HepG2 (cell line): Measurements from ENCODE around the gene PPFIA3. TPM values are rescaled to one million over a fixed set of nuclear protein-coding genes. Genes with fewer than 3 reads are reported as not detected.
A peak's percentile ranks its signal among the peaks of the same experiment; 100 is the strongest.

ENCODE experiments used
- AHDC1 ChIP-seq: sonication (generic); formaldehyde crosslinking; IDR thresholded peaks from 2 replicates; pipeline ENCODE4 v1.5.1; 2020; ENCODE audit warnings: mild to moderate bottlenecking, missing genetic modification reagents, borderline replicate concordance
- ATF5 ChIP-seq: sonication (generic); formaldehyde crosslinking; IDR thresholded peaks from 2 replicates; pipeline ENCODE4 v1.4.0; 2020; ENCODE audit warnings: mild to moderate bottlenecking, low read depth, missing genetic modification reagents
- CERS6 ChIP-seq: sonication (generic); formaldehyde crosslinking; IDR thresholded peaks from 2 replicates; pipeline ENCODE4 v1.5.0; 2020; ENCODE audit warnings: missing genetic modification reagents
- HMGXB4 ChIP-seq, 2 experiments: sonication (generic) in 1 of 2; formaldehyde crosslinking in 1 of 2; IDR thresholded peaks; 2 replicates each; pipeline versions ENCODE4 v1.4.0 to v1.6.1; 2018 to 2020; ENCODE audit warnings: missing genetic modification reagents in 2 of 2, borderline replicate concordance in 1 of 2, low read depth in 1 of 2, mild to moderate bottlenecking in 1 of 2, missing biosample characterization in 1 of 2
- KDM5B ChIP-seq: sonication (generic); formaldehyde crosslinking; IDR thresholded peaks from 2 replicates; pipeline ENCODE4 v1.4.0; 2020; ENCODE audit warnings: missing genetic modification reagents, mild to moderate bottlenecking, borderline replicate concordance
- NRL ChIP-seq: sonication (generic); formaldehyde crosslinking; IDR thresholded peaks from 2 replicates; pipeline ENCODE4 v1.5.0; 2020; ENCODE audit warnings: missing genetic modification reagents, mild to moderate bottlenecking, moderate library complexity, borderline replicate concordance
- RBM22 ChIP-seq: fragments of 200-400 bp; formaldehyde crosslinking; optimal IDR thresholded peaks from 2 replicates; pipeline ENCODE3; 2017; ENCODE audit warnings: mild to moderate bottlenecking, low read length, moderate library complexity
- RELA ChIP-seq: sonication (generic); formaldehyde crosslinking; IDR thresholded peaks from 2 replicates; pipeline ENCODE4 v1.4.0; 2020; ENCODE audit warnings: missing genetic modification reagents
- SNRNP70 ChIP-seq: fragments of 200-400 bp; formaldehyde crosslinking; IDR thresholded peaks from 2 replicates; pipeline ENCODE4 v1.6.1; 2017; ENCODE audit warnings: mild to moderate bottlenecking, low read depth, low read length, moderate library complexity
- SOX5 ChIP-seq: IDR thresholded peaks from 2 replicates; pipeline ENCODE4 v1.6.1; 2016; ENCODE audit warnings: borderline replicate concordance
- ZBTB33 ChIP-seq: sonication (generic); formaldehyde crosslinking; IDR thresholded peaks from 2 replicates; pipeline ENCODE4 v1.4.0; 2020; ENCODE audit warnings: missing genetic modification reagents
- ZNF205 ChIP-seq: IDR thresholded peaks from 2 replicates; pipeline ENCODE4 v1.6.1; 2018; ENCODE audit warnings: missing biosample characterization, missing genetic modification reagents
- ZNF773 ChIP-seq: sonication (generic); formaldehyde crosslinking; IDR thresholded peaks from 2 replicates; pipeline ENCODE4 v1.4.0; 2020; ENCODE audit warnings: missing genetic modification reagents, borderline replicate concordance
- polyA plus RNA-seq, 8 experiments: library from polyadenylated mRNA; depleted of rRNA in 3 of 8; stranded (reverse) in 7 of 8; unstranded in 1 of 8; fragments of >200 nt; fragmentation: Illumina TruSeq in 4 of 8; extraction: Trizol in 4 of 8; gene quantifications; 2 replicates each; pipeline versions ENCODE4 v1.2.1 to v1.2.3, GENCODE V29; 2011 to 2016; ENCODE audit warnings: low read depth in 4 of 8, missing spikeins in 1 of 8, mixed read lengths in 1 of 8; ENCODE audit not compliant: insufficient read depth in 1 of 8
- total RNA-seq, 5 experiments: library from RNA; depleted of rRNA; stranded (reverse); fragments of >200 nt; fragmentation: Illumina TruSeq; extraction: Trizol; gene quantifications; 2 replicates each; pipeline ENCODE4 v1.2.3, GENCODE V29; 2016; ENCODE audit warnings: low read depth in 1 of 5

Gene PPFIA3
- total and polyA plus RNA-seq, 2 of the 13 experiments (the other 11 are each of a cell fraction or from before 2014, with no cell fraction given): 6.7 to 8.6 TPM

- TF ChIP-seq HMGXB4 (CRISPR knock-in tag; IDR thresholded peaks at IDR 0.05; ENCODE audit: borderline replicate concordance in 1 of 2, low read depth in 1 of 2) (peak in 1 of 2 experiments; percentile 81; a peak in 3 of 4 replicates), RELA (CRISPR knock-in tag) (no peak), RBM22 (no peak), SOX5 (no peak; the same call in 1 of the 2 replicates), AHDC1 (CRISPR knock-in tag) (0 out of 2 replicates have a peak, but pooled peaks have one; percentile 28), NRL (CRISPR knock-in tag) (peak; percentile 92), ZBTB33 (peak; percentile 28; the same call in 1 of the 2 replicates), KDM5B (CRISPR knock-in tag) (peak; percentile 93; the same call in 1 of the 2 replicates), ZNF773 (CRISPR knock-in tag) (peak; percentile 83; the same call in 1 of the 2 replicates), ZNF205 (CRISPR knock-in tag) (no peak), CERS6 (no peak), ATF5 (CRISPR knock-in tag) (0 out of 2 replicates have a peak, but pooled peaks have one; percentile 72), SNRNP70 (no peak)
Measured at GRCh38 chr19:49150106-49150943, 31.0 kb downstream of the PPFIA3 start (continued).
